HFF-Myc (cell line): ENCODE results near the gene ETV4.

Source experiments
- DNase-seq: peaks from one replicate; pipeline ENCODE4 v3.0.0-alpha.2; 2011; ENCODE audit warnings: low read depth; ENCODE audit errors: extremely low read depth
- H3K4me3 ChIP-seq: replicated peaks from 2 replicates; pipeline ENCODE4 v1.5.1; 2011; ENCODE audit warnings: low read depth, mild to moderate bottlenecking, control low read depth, low read length
- CTCF ChIP-seq: IDR thresholded peaks from 2 replicates; pipeline ENCODE4 v1.5.1; 2012; ENCODE audit warnings: mild to moderate bottlenecking, low read depth, low read length, control low read depth; ENCODE audit errors: missing control alignments

Gene ETV4

GRCh38 chr17:43546319-43547188, at the start of gene ETV4:
Gene ETV4 (minus strand): TSS chr17:43546340. CDS start chr17:43545617, 723 bp downstream.
- H3K4me3 ChIP-seq, result peak within 1 kb of the TSS; percentile 59
- peak; percentile 69 for DNase-seq
- TF ChIP-seq CTCF, result no peak

- DNase-seq, result no peak
- TF ChIP-seq CTCF, result no peak
- H3K4me3 ChIP-seq, result no peak overlapping the region
Observed at GRCh38 chr17:43595466-43595865, 49.3 kb upstream of the ETV4 start.

- no peak for TF ChIP-seq CTCF
- no peak overlapping the region for H3K4me3 ChIP-seq
- DNase-seq, result peak; percentile 73
Observed at GRCh38 chr17:43591779-43592562, 45.8 kb upstream of the ETV4 start.

GRCh38 chr17:43591001-43591400, 44.9 kb upstream of the ETV4 start:
- H3K4me3 ChIP-seq, result no peak overlapping the region
- no peak for DNase-seq
- TF ChIP-seq CTCF, result no peak

GRCh38 chr17:43588664-43589435, 42.7 kb upstream of the ETV4 start:
- no peak for DNase-seq
- no peak overlapping the region for H3K4me3 ChIP-seq
- no peak for TF ChIP-seq CTCF

- H3K4me3 ChIP-seq, result no peak overlapping the region
- no peak for TF ChIP-seq CTCF
- DNase-seq, result no peak
Observed at GRCh38 chr17:43588121-43588520, 42.0 kb upstream of the ETV4 start.
